ENCODE results near the gene NME7. TPM values are rescaled to one million over a fixed set of nuclear protein-coding genes. Genes with fewer than 3 reads are reported as not detected.
A peak's percentile ranks its signal among the peaks of the same experiment; 100 is the strongest.
"Not testable (repeated sequence)": the region's sequence is repeated elsewhere in the genome, so short reads cannot be mapped to it uniquely, and the experiment has no call there.

NME7 gene
- total RNA-seq, 2 experiments from 2014 or later, result 18.9 to 22.4 TPM

DNA sequence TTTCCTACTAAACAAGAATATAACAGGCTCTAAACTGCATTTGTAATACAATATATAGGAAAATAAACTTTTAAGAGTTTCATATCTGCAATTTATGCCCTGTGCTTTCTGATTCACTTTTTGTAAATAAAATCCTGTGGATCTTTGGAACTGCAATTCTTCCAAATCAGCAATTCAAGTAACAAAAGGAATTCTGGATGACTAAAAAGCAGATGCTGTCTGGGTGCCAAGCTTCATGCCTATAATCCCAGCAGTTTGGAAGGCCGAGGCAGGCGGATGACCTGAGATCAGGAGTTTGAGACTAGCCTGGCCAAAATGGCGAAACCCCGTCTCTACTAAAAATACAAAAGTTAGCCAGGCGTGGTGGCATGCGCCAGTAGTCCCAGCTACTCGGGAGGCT, 6.3 kb downstream of the NME7 start:
- DNase-seq, result no peak
- peaks cover 18% of the 10 kb centered on the region for H3K36me3 Mint-ChIP-seq
- peaks cover 5% of the 10 kb centered on the region for H3K9me3 Mint-ChIP-seq
- peak overlapping the region; percentile 80 for H3K27ac Mint-ChIP-seq
- no peak overlapping the region for H3K4me3 Mint-ChIP-seq
- H3K4me1 Mint-ChIP-seq, result peaks cover 23% of the 10 kb centered on the region
- H3K27me3 Mint-ChIP-seq, result no peaks in the 10 kb centered on the region

DNA sequence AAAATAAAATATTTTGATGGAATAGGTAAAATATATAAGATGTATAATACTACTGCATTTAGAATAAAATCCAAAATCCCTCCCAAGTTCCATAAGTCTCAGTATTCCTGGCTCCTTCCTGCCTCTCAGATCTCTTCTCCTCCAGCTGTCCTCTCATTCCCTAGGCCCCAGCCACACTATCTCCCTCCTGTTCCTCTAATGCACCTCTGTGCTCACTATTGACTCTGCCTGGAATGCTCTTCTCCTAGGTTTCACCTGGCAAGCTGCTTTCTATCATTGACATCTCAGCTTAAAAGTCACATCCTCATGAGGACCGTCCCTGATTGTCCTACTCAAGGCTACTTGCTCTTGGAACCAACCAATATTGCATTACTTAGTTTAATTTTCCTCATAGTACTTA, 7.2 kb downstream of the NME7 start:
- Mint-ChIP-seq H3K4me1 (peaks cover 23% of the 10 kb centered on the region), H3K27ac (no peak overlapping the region), H3K27me3 (no peaks in the 10 kb centered on the region), H3K4me3 (no peak overlapping the region), H3K36me3 (peaks cover 18% of the 10 kb centered on the region), H3K9me3 (peaks cover 5% of the 10 kb centered on the region)
- no peak for DNase-seq

DNA sequence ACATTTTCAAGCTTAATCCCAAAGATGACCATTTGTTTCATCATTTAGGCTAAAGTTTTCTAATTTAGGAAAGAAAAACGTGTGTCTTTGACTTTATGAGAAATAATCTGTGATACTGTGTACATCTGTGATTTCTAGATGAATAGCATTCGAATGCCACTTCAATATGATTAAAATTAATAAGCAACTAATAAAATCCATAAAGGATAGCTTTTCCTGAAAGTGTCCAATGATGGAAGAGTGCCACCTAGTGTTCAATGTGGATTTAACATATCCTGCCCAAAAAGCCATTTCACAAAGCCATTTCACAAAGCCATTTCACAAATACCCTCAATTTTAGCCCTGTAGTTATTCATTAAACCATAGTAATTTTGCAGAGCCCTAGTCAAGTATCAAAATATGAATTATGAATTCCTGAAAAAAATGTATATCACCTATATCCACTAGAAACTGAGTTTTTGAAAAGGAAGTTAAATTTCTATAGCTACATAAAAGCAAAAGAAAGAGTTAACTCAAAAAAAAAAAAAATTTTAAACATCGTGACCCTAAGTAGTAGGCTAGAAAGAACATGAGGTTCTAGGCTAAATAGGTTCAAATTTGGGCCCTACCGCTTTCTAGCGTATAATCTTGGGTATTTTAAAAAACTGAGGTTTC, 19.1 kb downstream of the NME7 start:
- Mint-ChIP-seq H3K27me3 (no peaks in the 10 kb centered on the region), H3K4me3 (no peak overlapping the region), H3K9me3 (peaks cover 3% of the 10 kb centered on the region), H3K27ac (no peak overlapping the region), H3K4me1 (peaks cover 19% of the 10 kb centered on the region), H3K36me3 (peaks cover 12% of the 10 kb centered on the region)
- no peak for DNase-seq

DNA sequence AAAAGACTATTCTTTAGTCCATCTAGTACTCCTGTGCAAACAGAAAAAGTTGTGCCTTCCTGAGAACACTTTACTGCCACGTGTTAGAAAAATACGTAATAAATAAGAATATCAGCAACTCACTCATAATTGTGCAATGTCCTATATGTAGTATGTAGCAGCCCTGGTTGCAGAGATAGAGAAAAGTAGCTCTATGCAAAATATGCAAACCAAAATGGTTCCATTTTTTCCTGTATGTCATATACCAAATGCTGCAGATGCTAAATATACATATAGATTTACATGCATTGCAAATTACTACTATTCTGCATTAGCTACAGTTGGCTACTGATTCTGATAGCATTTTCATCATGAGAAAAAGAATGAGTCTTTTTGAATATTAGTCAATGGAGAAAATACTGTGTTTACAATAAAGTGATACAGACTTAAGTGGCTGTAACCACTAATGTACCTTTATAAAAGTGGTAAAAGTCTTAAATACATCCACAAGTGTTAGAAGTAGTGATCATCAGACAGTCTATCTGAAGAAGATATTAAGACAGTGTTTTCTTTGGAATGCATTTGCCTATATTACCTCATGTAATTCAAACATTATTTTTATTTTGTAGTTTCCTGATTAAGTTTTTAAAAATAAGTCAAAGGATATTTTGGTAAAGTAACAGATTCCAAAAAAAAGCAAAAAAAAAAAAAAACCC, 19.8 kb downstream of the NME7 start:
- Mint-ChIP-seq H3K36me3 (peaks cover 5% of the 10 kb centered on the region), H3K9me3 (no peaks in the 10 kb centered on the region), H3K27me3 (no peaks in the 10 kb centered on the region), H3K4me1 (peaks cover 19% of the 10 kb centered on the region), H3K4me3 (no peak overlapping the region), H3K27ac (no peak overlapping the region)
- DNase-seq, result no peak

DNA sequence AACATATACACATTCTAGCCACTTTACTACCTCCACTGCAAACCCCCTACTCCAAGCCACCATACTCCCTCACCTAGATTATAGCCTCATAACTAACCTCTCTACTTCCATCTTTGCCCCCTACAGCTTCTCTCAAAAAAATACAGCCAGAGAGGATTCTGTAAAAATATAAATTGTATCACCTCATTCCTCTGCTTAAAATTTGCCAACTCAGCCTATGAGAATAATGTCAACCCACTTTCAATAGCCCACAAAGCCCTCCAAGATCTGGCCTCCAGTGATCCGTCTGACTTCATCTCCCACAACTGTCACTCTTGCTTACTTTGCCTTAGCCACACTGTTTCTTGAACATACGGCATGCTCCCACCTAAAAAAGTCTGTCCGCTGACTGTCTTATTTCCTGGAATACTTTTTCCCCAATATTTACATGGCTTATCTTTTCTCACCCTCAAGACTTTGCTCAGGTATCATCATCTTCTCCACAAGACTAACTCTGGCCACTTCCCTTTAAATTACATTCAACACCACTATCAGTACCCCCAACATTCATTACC, 21.5 kb downstream of the NME7 start:
- Mint-ChIP-seq H3K4me1 (peaks cover 5% of the 10 kb centered on the region), H3K9me3 (no peaks in the 10 kb centered on the region), H3K4me3 (no peak overlapping the region), H3K27ac (no peak overlapping the region), H3K36me3 (peaks cover 1% of the 10 kb centered on the region), H3K27me3 (no peaks in the 10 kb centered on the region)
- no peak for DNase-seq

DNA sequence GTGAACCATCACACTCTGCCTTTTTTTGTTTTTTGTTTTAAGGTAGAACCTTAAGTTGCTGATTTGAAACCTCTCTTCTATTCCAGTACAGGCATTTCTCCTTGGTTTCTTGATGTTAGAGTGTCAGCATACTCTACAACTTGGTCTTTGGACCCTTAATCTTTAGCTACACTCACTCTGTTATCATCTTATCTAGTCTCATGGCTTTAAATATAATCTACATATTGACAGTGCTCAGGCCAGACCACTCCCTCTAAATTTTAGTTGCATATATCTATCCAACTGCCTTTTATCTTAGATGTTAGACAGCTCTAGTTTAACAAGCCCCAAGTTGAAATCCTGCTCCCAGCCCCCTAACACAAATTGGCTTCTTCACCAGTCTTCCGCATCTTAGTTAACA, 22.1 kb downstream of the NME7 start:
- no peak overlapping the region for H3K4me3 Mint-ChIP-seq
- H3K27ac Mint-ChIP-seq, result no peak overlapping the region
- peaks cover 5% of the 10 kb centered on the region for H3K36me3 Mint-ChIP-seq

DNA sequence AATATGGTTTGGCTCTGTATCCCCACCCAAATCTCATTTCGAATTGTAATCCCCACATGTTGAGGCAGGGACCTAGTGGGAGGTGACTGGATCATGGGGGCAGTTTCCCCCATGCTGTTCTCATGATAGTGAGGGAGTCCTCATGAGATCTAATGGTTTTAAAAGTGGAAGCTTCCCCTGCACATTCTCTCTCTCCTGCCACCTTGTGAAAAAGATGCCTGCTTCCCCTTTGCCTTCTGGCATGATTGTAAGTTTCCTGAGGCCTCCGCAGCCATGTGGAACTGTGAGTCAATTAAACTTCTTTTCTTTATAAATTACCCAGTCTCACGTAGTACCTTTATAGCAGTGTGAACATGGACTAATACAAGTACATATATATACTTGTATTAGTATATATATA, 25.5 kb downstream of the NME7 start:
- peaks cover 16% of the 10 kb centered on the region for H3K9me3 Mint-ChIP-seq
- peaks cover 18% of the 10 kb centered on the region for H3K36me3 Mint-ChIP-seq
- not testable (repeated sequence) for H3K27me3 Mint-ChIP-seq, H3K27ac Mint-ChIP-seq, H3K4me3 Mint-ChIP-seq, DNase-seq
- H3K4me1 Mint-ChIP-seq, result peaks cover 20% of the 10 kb centered on the region

More for the DNA sequence above, 22.1 kb downstream of the NME7 start:
- Mint-ChIP-seq H3K9me3 (peaks cover 2% of the 10 kb centered on the region), H3K4me1 (no peaks in the 10 kb centered on the region), H3K27me3 (no peaks in the 10 kb centered on the region)
- DNase-seq, result no peak

DNA sequence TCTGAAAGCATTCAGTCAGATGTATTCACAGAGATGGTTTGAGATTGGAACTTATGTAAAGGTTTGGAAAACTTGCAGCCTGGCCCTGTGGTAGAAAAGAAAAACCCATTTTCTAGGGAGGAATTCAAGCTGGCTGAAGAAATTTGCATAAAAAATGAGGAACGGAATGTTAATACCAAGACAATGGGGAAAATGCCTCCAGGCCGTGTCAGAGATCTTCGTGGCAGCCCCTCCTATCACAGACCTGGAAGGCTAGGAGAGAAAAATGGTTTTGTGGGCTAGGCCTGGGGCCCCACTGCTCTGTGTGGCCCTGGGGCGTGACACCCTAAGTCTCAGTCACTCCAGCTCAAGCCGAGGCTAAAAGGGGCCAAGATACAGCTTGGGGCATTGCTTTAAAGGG, 26.7 kb downstream of the NME7 start:
- Mint-ChIP-seq H3K27ac (no peak overlapping the region), H3K36me3 (peaks cover 25% of the 10 kb centered on the region), H3K9me3 (peaks cover 16% of the 10 kb centered on the region), H3K4me3 (no peak overlapping the region), H3K27me3 (no peaks in the 10 kb centered on the region), H3K4me1 (peaks cover 20% of the 10 kb centered on the region)
- DNase-seq, result no peak

DNA sequence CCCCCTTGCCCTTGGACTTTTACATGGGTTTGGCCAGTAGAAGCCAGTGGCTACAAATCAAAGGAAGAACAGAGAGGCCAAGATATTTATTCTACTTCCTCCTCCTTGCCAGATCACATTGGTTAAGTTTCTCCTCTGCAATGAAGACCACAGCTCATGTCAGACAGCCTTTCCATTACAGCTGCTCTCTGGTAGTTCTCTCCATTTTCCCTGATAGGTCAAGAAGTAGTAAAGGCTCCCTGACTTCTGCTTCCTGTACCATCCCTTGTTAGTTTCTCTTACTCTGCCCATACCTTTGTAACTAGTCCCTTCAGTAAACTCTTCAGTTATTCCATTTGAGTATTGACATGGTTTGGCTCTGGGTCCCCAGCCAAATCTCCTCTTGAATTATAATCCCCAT, 27.8 kb downstream of the NME7 start:
- peak overlapping the region; percentile 65 for H3K27ac Mint-ChIP-seq
- peaks cover 17% of the 10 kb centered on the region for H3K9me3 Mint-ChIP-seq
- peaks cover 23% of the 10 kb centered on the region for H3K4me1 Mint-ChIP-seq
- no peak overlapping the region for H3K4me3 Mint-ChIP-seq
- DNase-seq, result no peak
- peaks cover 31% of the 10 kb centered on the region for H3K36me3 Mint-ChIP-seq
- no peaks in the 10 kb centered on the region for H3K27me3 Mint-ChIP-seq

DNA sequence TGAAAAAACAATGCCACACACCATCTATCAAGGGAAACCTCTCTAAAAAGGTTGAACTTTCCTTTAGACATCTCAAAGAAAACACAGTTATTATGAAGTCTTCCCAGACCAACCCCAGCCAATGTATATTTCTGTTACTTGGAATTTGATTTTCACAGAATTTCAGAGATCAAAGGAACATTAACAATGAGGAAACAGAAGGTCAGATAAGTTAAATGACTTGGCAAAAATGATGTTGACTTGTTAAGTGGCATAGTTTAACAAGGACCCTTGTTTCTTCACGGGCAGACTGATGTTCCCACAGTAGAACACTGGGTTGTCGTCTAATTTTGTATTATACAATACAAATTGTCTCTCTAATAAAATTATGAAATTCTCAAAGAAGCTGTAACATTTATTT, 29.0 kb downstream of the NME7 start:
- Mint-ChIP-seq H3K36me3 (peaks cover 40% of the 10 kb centered on the region), H3K27ac (no peak overlapping the region)

DNA sequence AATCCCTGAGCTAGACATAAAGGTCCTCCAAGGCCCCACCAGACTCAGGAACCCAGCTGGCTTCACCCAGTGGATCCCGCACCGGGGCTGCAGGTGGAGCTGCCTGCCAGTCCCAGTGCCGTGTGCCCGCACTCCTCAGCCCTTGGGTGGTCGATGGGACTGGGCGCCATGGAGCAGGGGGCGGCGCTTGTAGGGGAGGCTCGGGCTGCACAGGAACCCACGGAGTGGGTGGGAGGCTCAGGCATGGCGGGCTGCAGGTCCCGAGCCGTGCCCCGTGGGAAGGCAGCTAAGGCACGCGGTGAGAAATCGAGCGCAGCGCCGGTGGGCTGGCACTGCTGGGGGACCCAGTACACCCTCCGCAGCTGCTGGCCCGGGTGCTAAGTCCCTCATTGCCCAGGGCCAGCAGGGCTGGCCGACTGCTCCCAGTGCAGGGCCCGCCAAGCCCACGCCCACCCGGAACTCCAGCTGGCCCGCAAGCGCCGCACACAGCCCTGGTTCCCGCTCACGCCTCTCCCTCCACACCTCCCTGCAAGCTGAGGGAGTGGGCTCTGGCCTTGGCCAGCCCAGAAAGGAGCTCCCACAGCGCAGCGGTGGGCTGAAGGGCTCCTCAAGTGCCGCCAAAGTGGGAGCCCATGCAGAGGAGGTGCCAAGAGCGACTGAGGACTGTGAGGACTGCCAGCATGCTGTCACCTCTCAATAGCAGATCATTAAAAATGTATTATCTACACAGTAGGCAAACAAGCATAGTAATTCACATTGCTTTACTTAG, 30.5 kb downstream of the NME7 start:
- Mint-ChIP-seq H3K4me1 (peaks cover 33% of the 10 kb centered on the region), H3K9me3 (peaks cover 29% of the 10 kb centered on the region), H3K36me3 (peaks cover 47% of the 10 kb centered on the region)
- not testable (repeated sequence) for H3K4me3 Mint-ChIP-seq, DNase-seq, H3K27ac Mint-ChIP-seq, H3K27me3 Mint-ChIP-seq

More for the DNA sequence above, 29.0 kb downstream of the NME7 start:
- Mint-ChIP-seq H3K27me3 (no peaks in the 10 kb centered on the region), H3K9me3 (peaks cover 26% of the 10 kb centered on the region), H3K4me1 (peaks cover 33% of the 10 kb centered on the region), H3K4me3 (no peak overlapping the region)
- no peak for DNase-seq

DNA sequence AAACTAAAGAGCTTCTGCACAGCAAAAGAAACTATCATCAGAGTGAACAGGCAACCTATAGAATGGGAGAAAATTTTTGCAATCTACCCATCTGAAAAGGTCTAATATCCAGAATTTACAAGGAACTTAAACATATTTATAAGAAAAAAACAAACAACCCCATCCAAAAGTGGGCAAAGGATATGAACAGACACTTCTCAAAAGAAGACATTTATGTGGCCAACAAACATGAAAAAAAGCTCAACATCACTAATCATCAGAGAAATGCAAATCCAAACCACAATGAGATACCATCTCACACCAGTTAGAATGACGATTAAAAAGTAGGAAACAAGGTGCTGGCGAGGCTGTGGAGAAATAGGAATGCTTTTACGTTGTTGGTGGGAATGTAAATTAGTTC, 32.9 kb downstream of the NME7 start:
- H3K4me3 Mint-ChIP-seq, H3K27ac Mint-ChIP-seq, H3K27me3 Mint-ChIP-seq, DNase-seq: not testable (repeated sequence)
- Mint-ChIP-seq H3K9me3 (peaks cover 28% of the 10 kb centered on the region), H3K36me3 (peaks cover 49% of the 10 kb centered on the region), H3K4me1 (peaks cover 29% of the 10 kb centered on the region)

DNA sequence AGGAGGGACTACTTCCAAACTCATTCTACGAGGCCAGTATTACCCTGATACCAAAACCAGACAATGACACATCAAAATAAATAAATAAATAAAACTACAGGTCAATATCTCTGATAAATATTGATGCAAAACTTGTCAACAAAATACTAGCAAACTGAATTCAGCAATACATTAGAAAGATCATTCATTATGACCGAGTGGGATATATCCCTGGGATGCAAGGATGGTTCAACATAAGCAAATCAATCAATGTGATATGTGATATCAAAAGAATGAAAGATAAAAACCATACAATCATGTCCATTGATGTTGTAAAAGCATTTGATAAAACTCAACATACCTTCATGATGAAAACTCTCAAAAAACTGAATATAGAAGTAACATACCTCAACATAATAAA, 36.7 kb downstream of the NME7 start:
- Mint-ChIP-seq H3K27me3 (no peaks in the 10 kb centered on the region), H3K9me3 (peaks cover 29% of the 10 kb centered on the region), H3K4me1 (peaks cover 43% of the 10 kb centered on the region), H3K27ac (no peak overlapping the region), H3K4me3 (no peak overlapping the region), H3K36me3 (peaks cover 53% of the 10 kb centered on the region)
- no peak for DNase-seq

DNA sequence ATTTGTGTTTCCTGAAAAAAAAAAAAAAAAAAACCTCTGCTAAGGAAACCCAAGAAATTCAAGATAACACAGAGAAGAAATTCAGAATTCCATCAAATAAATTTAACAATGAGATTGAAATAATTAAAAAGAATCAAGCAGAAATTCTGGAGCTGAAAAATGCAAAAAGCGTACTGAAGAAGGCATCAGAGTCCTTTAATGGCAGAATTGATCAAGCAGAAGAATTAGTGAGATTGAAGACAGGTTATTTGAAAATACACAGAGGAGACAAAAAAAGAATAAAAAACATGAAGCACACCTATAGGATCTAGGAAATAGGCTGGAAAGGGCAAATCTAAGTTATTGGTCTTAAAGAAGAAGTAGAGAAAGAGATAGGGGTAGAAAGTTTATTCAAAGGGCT, 38.2 kb downstream of the NME7 start:
- no peak for DNase-seq
- Mint-ChIP-seq H3K4me1 (peaks cover 40% of the 10 kb centered on the region), H3K4me3 (no peak overlapping the region), H3K9me3 (peaks cover 23% of the 10 kb centered on the region), H3K27me3 (no peaks in the 10 kb centered on the region), H3K36me3 (peaks cover 44% of the 10 kb centered on the region), H3K27ac (no peak overlapping the region)

DNA sequence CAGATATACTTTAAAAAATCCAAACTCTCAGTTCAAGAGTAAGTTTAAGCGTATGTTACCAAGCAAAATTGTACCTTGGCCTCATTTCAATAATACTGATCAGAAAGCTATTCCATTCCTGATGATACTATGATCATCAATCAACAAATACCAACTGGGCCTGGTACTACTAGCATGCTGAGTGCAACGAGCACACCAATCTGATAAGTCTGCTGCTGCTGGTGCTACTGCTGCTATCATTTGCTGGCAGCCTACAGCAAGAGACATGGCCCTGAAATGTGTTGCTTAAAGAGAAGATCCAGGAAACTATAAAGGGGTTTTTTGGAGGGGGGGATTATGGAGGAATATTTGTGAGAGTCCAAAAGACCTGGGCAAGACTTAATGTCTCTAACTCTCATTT, 39.7 kb downstream of the NME7 start:
- H3K4me3 Mint-ChIP-seq, result no peak overlapping the region
- no peak for DNase-seq
- no peaks in the 10 kb centered on the region for H3K27me3 Mint-ChIP-seq
- peaks cover 16% of the 10 kb centered on the region for H3K9me3 Mint-ChIP-seq
- peaks cover 32% of the 10 kb centered on the region for H3K4me1 Mint-ChIP-seq
- H3K27ac Mint-ChIP-seq, result no peak overlapping the region
- H3K36me3 Mint-ChIP-seq, result peaks cover 40% of the 10 kb centered on the region
